ENCODE measurements around the gene PKDREJ.

PKDREJ gene

DNA sequence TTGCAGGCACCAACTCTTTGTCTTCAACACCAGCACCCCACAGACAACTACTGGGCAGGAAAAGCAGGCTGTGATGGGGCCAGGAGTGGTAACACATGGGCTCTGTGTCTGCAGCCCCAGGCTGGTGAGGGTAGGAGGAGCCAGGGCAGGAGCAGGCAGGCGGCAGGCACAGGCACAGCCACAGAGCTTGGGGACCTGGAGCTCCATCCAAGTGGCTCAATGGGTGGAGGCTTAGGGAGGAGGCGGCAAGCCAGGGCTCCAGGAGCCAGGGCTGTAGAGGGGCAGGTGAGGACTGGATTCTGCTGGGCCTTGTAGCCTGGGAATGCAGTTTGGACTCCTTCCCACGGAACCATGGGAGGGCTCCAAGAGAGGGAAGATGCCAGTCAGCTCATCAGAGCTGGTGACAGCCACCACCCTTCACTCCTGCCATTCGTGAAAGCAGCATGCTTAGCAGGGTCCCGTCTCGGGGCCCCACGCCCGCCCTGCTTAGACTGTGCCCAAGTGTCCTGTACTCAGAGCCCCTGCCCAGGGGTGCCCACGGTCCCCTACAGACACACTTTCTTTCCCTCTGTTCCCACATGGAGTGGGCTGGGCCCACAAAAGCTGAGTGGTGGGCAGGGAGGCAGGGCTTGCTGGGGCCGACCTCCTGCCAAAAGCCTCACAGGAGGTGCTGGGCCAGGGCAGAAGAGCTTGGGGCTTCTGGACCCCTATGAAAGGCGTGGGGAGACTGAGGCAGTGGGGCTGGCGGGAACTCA is 17.1 kb upstream of the PKDREJ start:
- no peak for TF ChIP-seq CTCF (IDR thresholded peaks at IDR 0.05; ENCODE audit: poor library complexity, severe bottlenecking)
- DNase-seq (ENCODE audit: low spot score), result no peak
- H3K36me3 ChIP-seq (ENCODE audit: low read depth), result peaks cover 25% of the 10 kb centered on the region
- no peak overlapping the region for H3K27ac ChIP-seq (ENCODE audit: poor library complexity, severe bottlenecking)
- no peaks in the 10 kb centered on the region for H3K4me1 ChIP-seq (ENCODE audit: insufficient read depth, poor library complexity, severe bottlenecking)
- no peaks in the 10 kb centered on the region for H3K27me3 ChIP-seq (ENCODE audit: insufficient read depth, poor library complexity, severe bottlenecking)
- H3K4me3 ChIP-seq (ENCODE audit: severe bottlenecking), result no peak overlapping the region
- no peak; the same call in 2 of the 3 replicates for ATAC-seq (ENCODE audit: low read depth)
- no peaks in the 10 kb centered on the region for H3K9me3 ChIP-seq (ENCODE audit: severe bottlenecking)

GRCh38 chr22:46278656-46279645 is 15.8 kb upstream of the PKDREJ start:
- Histone ChIP-seq H3K9me3 (ENCODE audit: severe bottlenecking) (no peaks in the 10 kb centered on the region), H3K27ac (ENCODE audit: poor library complexity, severe bottlenecking) (no peak overlapping the region), H3K27me3 (ENCODE audit: insufficient read depth, poor library complexity, severe bottlenecking) (no peaks in the 10 kb centered on the region), H3K4me1 (ENCODE audit: insufficient read depth, poor library complexity, severe bottlenecking) (no peaks in the 10 kb centered on the region), H3K36me3 (ENCODE audit: low read depth) (peaks cover 20% of the 10 kb centered on the region), H3K4me3 (ENCODE audit: severe bottlenecking) (no peak overlapping the region)
- TF ChIP-seq CTCF (IDR thresholded peaks at IDR 0.05; ENCODE audit: poor library complexity, severe bottlenecking), result no peak
- no peak for DNase-seq (ENCODE audit: low spot score)
- ATAC-seq (ENCODE audit: low read depth), result no peak

GRCh38 chr22:46276563-46276962 is 13.4 kb upstream of the PKDREJ start:
- ATAC-seq (ENCODE audit: low read depth) (no peak), DNase-seq (ENCODE audit: low spot score) (no peak)
- Histone ChIP-seq H3K27me3 (ENCODE audit: insufficient read depth, poor library complexity, severe bottlenecking) (no peaks in the 10 kb centered on the region), H3K27ac (ENCODE audit: poor library complexity, severe bottlenecking) (no peak overlapping the region), H3K36me3 (ENCODE audit: low read depth) (peaks cover 19% of the 10 kb centered on the region), H3K4me3 (ENCODE audit: severe bottlenecking) (no peak overlapping the region), H3K9me3 (ENCODE audit: severe bottlenecking) (no peaks in the 10 kb centered on the region), H3K4me1 (ENCODE audit: insufficient read depth, poor library complexity, severe bottlenecking) (no peaks in the 10 kb centered on the region)
- TF ChIP-seq CTCF (IDR thresholded peaks at IDR 0.05; ENCODE audit: poor library complexity, severe bottlenecking), result no peak

DNA sequence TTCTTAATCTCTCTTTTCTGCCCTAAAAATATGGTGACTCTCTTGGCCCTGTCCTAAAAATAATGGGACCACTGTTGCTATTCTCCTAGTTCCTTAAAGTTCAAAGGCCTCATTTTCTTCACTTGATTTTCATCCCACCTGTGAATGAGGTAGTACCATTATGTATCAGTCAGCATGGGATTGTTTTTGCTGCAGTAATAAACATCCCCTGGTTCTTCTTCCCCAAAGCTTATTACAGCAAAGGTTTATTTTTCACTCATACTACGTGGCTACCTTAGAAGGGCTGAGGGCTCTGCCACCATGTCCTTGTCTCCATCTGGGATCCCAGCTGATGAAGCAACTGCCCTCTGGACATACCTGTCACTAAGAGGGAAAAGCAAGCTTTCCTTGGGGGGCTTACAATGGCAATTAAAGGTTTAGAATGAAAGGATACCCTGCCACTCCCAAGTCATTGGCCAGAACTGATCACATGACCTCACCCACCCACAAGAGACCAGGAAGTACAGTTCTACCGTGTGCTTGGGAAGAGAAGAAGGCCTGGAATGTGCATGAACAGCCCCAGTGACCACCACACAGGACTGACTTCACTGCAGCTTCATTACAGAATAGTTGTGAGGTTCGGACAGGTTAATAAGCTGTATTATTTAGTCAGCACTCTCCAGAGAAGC is 12.4 kb upstream of the PKDREJ start:
- no peak for TF ChIP-seq CTCF (IDR thresholded peaks at IDR 0.05; ENCODE audit: poor library complexity, severe bottlenecking)
- peaks cover 19% of the 10 kb centered on the region for H3K36me3 ChIP-seq (ENCODE audit: low read depth)
- no peak for ATAC-seq (ENCODE audit: low read depth)

More for the DNA sequence above, 12.4 kb upstream of the PKDREJ start:
- no peak overlapping the region for H3K27ac ChIP-seq (ENCODE audit: poor library complexity, severe bottlenecking)
- H3K4me1 ChIP-seq (ENCODE audit: insufficient read depth, poor library complexity, severe bottlenecking), result no peaks in the 10 kb centered on the region
- H3K27me3 ChIP-seq (ENCODE audit: insufficient read depth, poor library complexity, severe bottlenecking), result no peaks in the 10 kb centered on the region
- no peaks in the 10 kb centered on the region for H3K9me3 ChIP-seq (ENCODE audit: severe bottlenecking)
- DNase-seq (ENCODE audit: low spot score), result no peak
- H3K4me3 ChIP-seq (ENCODE audit: severe bottlenecking), result no peak overlapping the region

Data from RWPE2 (cell line).